ENCODE data around the gene LRTM2. TPM values are rescaled to one million over a fixed set of nuclear protein-coding genes. Genes with fewer than 3 reads are reported as not detected.

Gene LRTM2
- total and polyA plus RNA-seq, 2 of the 4 experiments (the other 2 are of a cell fraction) = not detected

DNA sequence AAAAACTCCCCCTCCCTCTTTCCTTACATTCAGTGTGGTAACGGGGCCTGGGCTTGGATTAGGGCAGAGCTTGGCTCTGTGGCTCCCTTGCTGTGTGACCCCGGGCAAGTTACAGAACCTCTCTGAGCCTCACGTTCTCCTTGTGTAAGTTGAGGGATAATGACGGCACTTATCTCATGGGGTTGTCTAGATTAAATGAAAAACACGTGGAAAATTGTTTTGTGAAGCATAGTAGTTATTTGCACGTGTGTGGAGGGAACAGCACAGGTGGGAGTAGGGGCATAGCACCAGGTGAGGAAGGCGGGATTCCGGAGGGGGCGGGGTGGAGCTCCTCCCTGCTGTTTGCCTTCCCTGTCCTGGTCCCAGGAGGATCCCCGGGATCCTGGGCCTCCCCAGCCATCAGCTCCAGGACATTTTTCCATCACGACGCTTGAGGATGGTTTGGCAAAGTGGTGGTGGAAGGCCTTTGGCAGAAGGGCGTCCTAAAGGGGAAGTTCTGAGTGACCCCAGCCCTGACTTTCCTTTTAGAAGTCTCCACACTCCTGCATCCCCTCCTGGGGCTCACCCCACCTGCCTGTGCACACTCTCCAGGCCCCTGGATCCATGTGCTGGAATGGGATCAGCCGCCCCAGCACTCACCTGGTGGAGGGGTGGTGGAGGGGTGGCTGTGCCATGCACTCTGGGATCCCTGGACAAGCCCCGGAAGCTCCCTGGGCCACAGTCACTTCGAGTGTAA is 22.7 kb downstream of the LRTM2 start:
- no peaks in the 10 kb centered on the region for H3K36me3 ChIP-seq (ENCODE audit: control insufficient read depth, insufficient read depth, low read length)
- CTCF ChIA-PET = no interaction called here
- H3K27ac ChIP-seq (ENCODE audit: insufficient read depth, low read length) = no peak overlapping the region
- no peak overlapping the region for H3K56ac ChIP-seq (ENCODE audit: extremely low read depth, insufficient read depth, low read length)
- H3K4me2 ChIP-seq (ENCODE audit: low read depth, low read length) = no peak overlapping the region
- POLR2A ChIA-PET (ENCODE audit: unreplicated experiment) = no interaction called here
- no peaks in the 10 kb centered on the region for H4K20me1 ChIP-seq (ENCODE audit: insufficient read depth, low read length)
- no peak overlapping the region for H4K91ac ChIP-seq (ENCODE audit: insufficient read depth, low read depth, low read length)
- H2AK5ac ChIP-seq (ENCODE audit: low read depth, low read length) = no peak overlapping the region
- H4K5ac ChIP-seq (ENCODE audit: low read depth, low read length) = no peak overlapping the region
- H3K23ac ChIP-seq (ENCODE audit: low read depth, low read length) = no peak overlapping the region
- no peaks in the 10 kb centered on the region for H3K9me3 ChIP-seq (ENCODE audit: control insufficient read depth, insufficient read depth, low read length)
- no peak overlapping the region for H3K14ac ChIP-seq (replicated peaks; ENCODE audit: low read depth, low read length)
- no peaks in the 10 kb centered on the region for H3K4me1 ChIP-seq (ENCODE audit: control insufficient read depth, insufficient read depth, low read length)
- no peaks in the 10 kb centered on the region for H3K9me1 ChIP-seq (ENCODE audit: insufficient read depth, low read length)
- H3K27me3 ChIP-seq (ENCODE audit: control insufficient read depth, insufficient read depth, low read length) = peaks cover 78% of the 10 kb centered on the region
- H2BK5ac ChIP-seq (ENCODE audit: low read depth, low read length, poor library complexity, severe bottlenecking) = no peak overlapping the region
- no peak overlapping the region for H2AK9ac ChIP-seq (replicated peaks; ENCODE audit: low read depth, low read length, poor library complexity)
- no peak overlapping the region for H2BK15ac ChIP-seq (ENCODE audit: low read depth, low read length)
- intact Hi-C loops (cut with micrococcal nuclease) = no loop called here
- H3K4me3 ChIP-seq (ENCODE audit: insufficient read depth, low read depth, low read length) = no peak overlapping the region
- ATAC-seq (ENCODE audit: low read depth) = no peak
- dilution Hi-C loops (cut with HindIII; ENCODE audit: low sequenced_read_pairs, unreplicated experiment) = no loop called here
- H3K9ac ChIP-seq (ENCODE audit: low read depth, low read length) = no peak overlapping the region
- in situ Hi-C loops (cut with MboI; ENCODE audit: low sequenced_read_pairs) = no loop called here
- H3K18ac ChIP-seq (ENCODE audit: low read depth, low read length) = no peak overlapping the region
- BruUV-seq (replicated peaks) = no TSS peak
- H2BK120ac ChIP-seq (ENCODE audit: low read depth, low read length) = no peak overlapping the region
- no peak overlapping the region for H2BK20ac ChIP-seq (ENCODE audit: low read depth, low read length)
- no peaks in the 10 kb centered on the region for H3K79me1 ChIP-seq (ENCODE audit: low read depth in 1 of 2, low read length in 2 of 2)
- no peak for TF ChIP-seq MAZ (IDR thresholded peaks at IDR 0.05; ENCODE audit: borderline replicate concordance, low read depth, low read length)
- TF ChIP-seq RCOR1 (IDR thresholded peaks at IDR 0.05; ENCODE audit: insufficient replicate concordance, low read length) = no peak
- TF ChIP-seq CEBPB (IDR thresholded peaks at IDR 0.05; ENCODE audit: low read depth, low read length) = no peak
- TF ChIP-seq USF2 (IDR thresholded peaks at IDR 0.05; ENCODE audit: low read depth, low read length) = no peak
- TF ChIP-seq RAD21 (IDR thresholded peaks at IDR 0.05; ENCODE audit: low read length) = no peak
- TF ChIP-seq RFX5 (IDR thresholded peaks at IDR 0.05; ENCODE audit: low read depth, low read length) = no peak
- no peak for TF ChIP-seq CTCF (conservative IDR thresholded peaks at IDR 0.05; ENCODE audit: low read depth, low read length)
- no peak for TF ChIP-seq FOS (IDR thresholded peaks at IDR 0.05; ENCODE audit: low read depth, low read length)
- no peak for TF ChIP-seq BHLHE40 (IDR thresholded peaks at IDR 0.05; ENCODE audit: low read depth, low read length)
- no peak for TF ChIP-seq POLR2A (IDR thresholded peaks at IDR 0.05; ENCODE audit: low read depth, low read length)
- no peak for TF ChIP-seq SMC3 (IDR thresholded peaks at IDR 0.05; ENCODE audit: low read depth, low read length)
- no peak for TF ChIP-seq CHD1 (IDR thresholded peaks at IDR 0.05; ENCODE audit: low read depth, low read length)
- 58% methylated on average over 3 of the region's 16 CpGs; no CpG with 5 or more reads in 1 of the 2 experiments for WGBS, 2 experiments (ENCODE audit: extremely low coverage in 2 of 2, insufficient read length in 1 of 2)
- H4K8ac ChIP-seq (ENCODE audit: low read depth in 2 of 2, low read length in 2 of 2) = no peak overlapping the region
- H2AFZ ChIP-seq (replicated peaks; ENCODE audit: low read length, poor library complexity) = no peak overlapping the region
- no peak for DNase-seq
- H3K4ac ChIP-seq (ENCODE audit: low read depth, low read length) = no peak overlapping the region

Measured in IMR-90 (cell line).